GM23248 (cell line): Measurements from ENCODE around the gene MAF. TPM values are rescaled to one million over a fixed set of nuclear protein-coding genes. Genes with fewer than 3 reads are reported as not detected.

Experiments
- DNase-seq: peaks from one replicate; pipeline ENCODE4 v3.0.0-alpha.2; 2015
- H2AFZ ChIP-seq: fragments of 200-600 bp; sonication (generic); 2 replicates; pipeline ENCODE4 v1.6.1; 2016; ENCODE audit warnings: antibody characterized with exemption
- H3F3A ChIP-seq: fragments of 200-600 bp; sonication (generic); 2 replicates; pipeline ENCODE4 v1.6.1; 2016; ENCODE audit warnings: mild to moderate bottlenecking, antibody characterized with exemption, mixed run types; ENCODE audit not compliant: insufficient read depth
- H3K27ac ChIP-seq: fragments of 200-600 bp; sonication (generic); 2 replicates; pipeline ENCODE4 v1.5.1; 2016; ENCODE audit warnings: mild to moderate bottlenecking
- H3K27me3 ChIP-seq: fragments of 200-600 bp; sonication (generic); replicated peaks from 2 replicates; pipeline ENCODE4 v1.6.1; 2016; ENCODE audit warnings: mild to moderate bottlenecking; ENCODE audit not compliant: insufficient read depth
- H3K36me3 ChIP-seq: fragments of 200-600 bp; sonication (generic); 2 replicates; pipeline ENCODE4 v1.6.1; 2016; ENCODE audit warnings: low read depth, mild to moderate bottlenecking
- H3K4me1 ChIP-seq: fragments of 200-600 bp; sonication (generic); 2 replicates; pipeline ENCODE4 v1.6.1; 2016; ENCODE audit warnings: mild to moderate bottlenecking; ENCODE audit not compliant: insufficient read depth
- H3K4me2 ChIP-seq: fragments of 200-600 bp; sonication (generic); one replicate; pipeline ENCODE4 v1.6.1; 2016; ENCODE audit warnings: mild to moderate bottlenecking; ENCODE audit not compliant: unreplicated experiment
- H3K4me3 ChIP-seq: fragments of 200-600 bp; sonication (generic); 2 replicates; pipeline ENCODE4 v1.5.1; 2016; ENCODE audit warnings: mild to moderate bottlenecking
- H3K79me2 ChIP-seq: fragments of 200-600 bp; sonication (generic); 2 replicates; pipeline ENCODE4 v1.6.1; 2016; ENCODE audit warnings: mild to moderate bottlenecking; ENCODE audit not compliant: insufficient read depth
- H3K9ac ChIP-seq: fragments of 200-600 bp; sonication (generic); 2 replicates; pipeline ENCODE4 v1.6.1; 2016; ENCODE audit warnings: mild to moderate bottlenecking
- H3K9me2 ChIP-seq: fragments of 200-600 bp; sonication (generic); 2 replicates; pipeline ENCODE4 v1.6.1; 2016; ENCODE audit warnings: mixed run types, mild to moderate bottlenecking, moderate library complexity; ENCODE audit not compliant: insufficient read depth
- H3K9me3 ChIP-seq: fragments of 200-600 bp; sonication (generic); one replicate; pipeline ENCODE4 v1.6.1; 2017; ENCODE audit warnings: low read depth
- H4K20me1 ChIP-seq: fragments of 200-600 bp; sonication (generic); 2 replicates; pipeline ENCODE4 v1.6.0; 2016; ENCODE audit not compliant: insufficient read depth
- EZH2 ChIP-seq: fragments of 200-600 bp; sonication (generic); IDR thresholded peaks from 2 replicates; pipeline ENCODE4 v1.6.1; 2018; ENCODE audit warnings: antibody characterized with exemption, mild to moderate bottlenecking; ENCODE audit not compliant: insufficient read depth, poor library complexity, severe bottlenecking
- EZH2phosphoT487 ChIP-seq: fragments of 200-600 bp; sonication (generic); IDR thresholded peaks from 2 replicates; pipeline ENCODE4 v1.6.1; 2018; ENCODE audit warnings: antibody characterized with exemption, moderate library complexity, mild to moderate bottlenecking, low read depth; ENCODE audit not compliant: insufficient read depth
- WGBS, 2 experiments: methylation state at CpG; one replicate each; pipeline ENCODE4 v1.1.6; 2015 to 2017; ENCODE audit warnings: low lambda C conversion rate in 2 of 2, low coverage in 1 of 2; ENCODE audit errors: missing lambda C conversion rate in 2 of 2; 5-methylcytosine and 5-hydroxymethylcytosine counted together
- in situ Hi-C: fragments of 300-500 bp; cut with MboI; formaldehyde crosslinking; loops from 2 replicates; pipeline ENCODE4 v1.15.0; 2020
- polyA plus RNA-seq: library from polyadenylated mRNA; unstranded; fragments of >200 nt; fragmentation: Nextera tagmentation; extraction: Ambion mirVana; gene quantifications from 2 replicates; pipeline ENCODE4 v1.2.1, GENCODE V29; 2016
- total RNA-seq: library from RNA; depleted of rRNA; stranded (reverse); fragments of >200 nt; shearing (Covaris generic); gene quantifications from 2 replicates; pipeline ENCODE4 v1.2.3, GENCODE V29; 2014

MAF gene
- total and polyA plus RNA-seq, 2 experiments from 2014 or later: 0.22 TPM; not detected in 1

DNA sequence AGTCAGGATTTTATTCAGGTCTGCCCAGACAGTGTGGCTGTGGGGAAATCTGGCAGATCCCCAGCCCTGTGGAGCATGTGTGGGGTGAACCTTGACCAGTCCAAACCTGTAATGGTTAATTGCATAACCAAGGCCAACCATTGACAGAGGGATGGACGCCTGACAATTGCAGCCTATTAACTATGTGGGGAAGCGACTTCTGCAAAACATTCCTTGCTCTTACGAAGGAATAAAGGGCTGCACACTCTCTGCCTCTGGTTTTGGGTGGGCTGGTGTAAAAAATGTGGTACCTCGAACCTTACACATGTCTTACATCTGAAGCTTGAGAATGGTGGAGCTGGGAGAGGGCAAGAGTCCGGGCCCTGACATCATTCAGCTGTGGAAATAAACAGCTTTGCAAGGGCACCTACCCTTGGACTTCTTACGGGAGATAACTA is 35.8 kb downstream of the MAF start:
- Histone ChIP-seq H3F3A (no peaks in the 10 kb centered on the region), H3K9me3 (no peaks in the 10 kb centered on the region), H2AFZ (no peak overlapping the region), H3K9me2 (no peaks in the 10 kb centered on the region), H3K4me2 (no peak overlapping the region), H3K79me2 (no peaks in the 10 kb centered on the region), H3K9ac (no peak overlapping the region), H3K36me3 (no peaks in the 10 kb centered on the region), H3K4me3 (no peak overlapping the region), H3K27ac (no peak overlapping the region), H3K4me1 (no peaks in the 10 kb centered on the region), H4K20me1 (no peaks in the 10 kb centered on the region), H3K27me3 (no peaks in the 10 kb centered on the region)
- no peak for DNase-seq
- 25 to 28% methylated on average over 6 of the region's 6 CpGs for WGBS, 2 experiments
- TF ChIP-seq EZH2phosphoT487: no peak
- no peak for TF ChIP-seq EZH2
- in situ Hi-C loops: no loop called here

DNA sequence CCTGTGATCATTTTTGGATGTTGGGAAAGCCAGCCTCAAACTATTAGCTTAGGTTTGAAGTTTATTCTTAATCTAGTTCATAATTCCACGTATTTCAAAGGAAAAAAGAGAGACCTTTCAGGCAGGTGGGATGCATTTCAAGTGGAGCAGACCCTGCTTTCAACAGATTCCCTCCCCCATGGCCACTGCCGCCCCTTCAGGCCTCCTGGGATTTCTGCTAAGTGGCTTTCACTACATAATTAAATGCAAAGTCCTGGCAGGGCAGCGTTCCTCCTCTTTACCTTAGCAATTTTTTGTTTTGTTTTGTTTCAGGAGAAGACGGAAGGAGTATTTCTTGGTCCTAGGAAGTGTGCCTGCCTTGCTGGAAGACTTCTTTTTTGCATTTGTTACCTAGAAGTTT is 36.6 kb downstream of the MAF start:
- H3K36me3 ChIP-seq: no peaks in the 10 kb centered on the region
- H3K4me2 ChIP-seq: no peak overlapping the region
- no peak overlapping the region for H3K9ac ChIP-seq
- H3K79me2 ChIP-seq: no peaks in the 10 kb centered on the region
- DNase-seq: no peak
- no peak for TF ChIP-seq EZH2phosphoT487
- no peak for TF ChIP-seq EZH2
- no peaks in the 10 kb centered on the region for H4K20me1 ChIP-seq
- no peak overlapping the region for H3K4me3 ChIP-seq
- 34 to 35% methylated on average over 4 of the region's 4 CpGs for WGBS, 2 experiments
- no peaks in the 10 kb centered on the region for H3K9me3 ChIP-seq
- in situ Hi-C loops: no loop called here
- no peaks in the 10 kb centered on the region for H3K27me3 ChIP-seq
- H3K27ac ChIP-seq: no peak overlapping the region
- H2AFZ ChIP-seq: no peak overlapping the region
- no peaks in the 10 kb centered on the region for H3K4me1 ChIP-seq
- no peaks in the 10 kb centered on the region for H3F3A ChIP-seq
- H3K9me2 ChIP-seq: no peaks in the 10 kb centered on the region

DNA sequence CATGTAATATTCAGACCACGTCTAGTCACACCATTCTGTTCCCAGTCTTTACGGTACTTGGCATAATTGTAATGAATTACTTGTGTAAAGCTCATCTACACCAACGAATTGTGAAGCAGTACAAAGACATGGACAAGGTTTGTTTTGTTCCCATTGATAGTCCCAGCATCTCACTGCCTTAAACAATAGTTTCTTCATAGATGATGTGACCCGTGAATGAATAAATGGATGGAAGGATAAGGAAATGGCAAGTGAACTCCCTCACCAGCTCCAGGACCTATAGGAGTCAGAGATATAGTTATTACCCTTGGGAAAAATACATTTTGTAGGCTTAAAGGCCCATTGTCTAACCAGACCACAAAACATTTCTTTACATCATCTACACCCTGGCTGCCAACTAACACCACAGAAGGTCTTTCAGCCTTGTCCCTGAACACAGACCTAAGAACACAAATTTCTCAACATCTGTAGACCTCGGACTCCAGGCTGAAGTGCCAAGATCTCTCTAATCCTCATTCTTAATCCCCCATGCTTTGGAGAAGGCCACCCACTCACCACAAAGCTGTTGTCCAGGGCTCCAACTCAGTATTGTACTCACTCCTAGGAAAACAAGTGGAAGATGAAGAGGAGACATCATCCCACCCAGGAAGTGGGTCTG is 38.2 kb downstream of the MAF start:
- Histone ChIP-seq H3K4me3 (no peak overlapping the region), H4K20me1 (no peaks in the 10 kb centered on the region), H3K9ac (no peak overlapping the region), H3K36me3 (no peaks in the 10 kb centered on the region), H2AFZ (no peak overlapping the region), H3K4me1 (no peaks in the 10 kb centered on the region), H3K9me3 (no peaks in the 10 kb centered on the region), H3K27ac (no peak overlapping the region), H3K79me2 (no peaks in the 10 kb centered on the region), H3F3A (no peaks in the 10 kb centered on the region), H3K4me2 (no peak overlapping the region), H3K27me3 (no peaks in the 10 kb centered on the region), H3K9me2 (no peaks in the 10 kb centered on the region)
- WGBS, 2 experiments: 38 to 44% methylated on average over 5 of the region's 5 CpGs
- DNase-seq: no peak
- in situ Hi-C loops: no loop called here
- TF ChIP-seq EZH2: no peak
- TF ChIP-seq EZH2phosphoT487: no peak

DNA sequence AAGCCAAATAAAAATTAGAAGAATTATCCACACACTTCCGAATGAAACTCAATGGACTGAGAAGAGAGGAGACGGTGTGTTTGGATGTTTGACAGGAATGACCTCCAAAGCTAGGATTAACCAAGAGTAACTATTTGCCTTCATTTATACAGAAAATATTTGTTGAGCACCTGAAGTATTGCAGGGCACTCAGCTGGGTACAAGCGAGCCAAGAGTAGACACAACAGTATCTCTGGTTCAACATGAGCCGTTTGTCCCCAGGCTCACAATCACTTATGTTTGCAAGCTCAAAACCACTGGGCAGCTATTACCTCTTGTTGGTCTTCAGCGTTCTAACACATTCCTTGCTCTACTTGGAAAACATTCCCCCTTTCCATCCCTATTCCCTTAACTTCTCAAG is 38.8 kb downstream of the MAF start:
- WGBS, 2 experiments: 52 to 57% methylated on average over 5 of the region's 5 CpGs
- no peaks in the 10 kb centered on the region for H3K9me3 ChIP-seq
- in situ Hi-C loops: no loop called here
- H2AFZ ChIP-seq: no peak overlapping the region
- H3K79me2 ChIP-seq: no peaks in the 10 kb centered on the region
- no peak overlapping the region for H3K4me2 ChIP-seq
- DNase-seq: no peak
- no peak overlapping the region for H3K9ac ChIP-seq
- H3K4me1 ChIP-seq: no peaks in the 10 kb centered on the region
- no peak overlapping the region for H3K27ac ChIP-seq
- no peaks in the 10 kb centered on the region for H3F3A ChIP-seq
- no peaks in the 10 kb centered on the region for H3K36me3 ChIP-seq
- no peak overlapping the region for H3K4me3 ChIP-seq
- H3K27me3 ChIP-seq: no peaks in the 10 kb centered on the region
- TF ChIP-seq EZH2phosphoT487: no peak
- no peak for TF ChIP-seq EZH2
- H4K20me1 ChIP-seq: no peaks in the 10 kb centered on the region
- no peaks in the 10 kb centered on the region for H3K9me2 ChIP-seq

DNA sequence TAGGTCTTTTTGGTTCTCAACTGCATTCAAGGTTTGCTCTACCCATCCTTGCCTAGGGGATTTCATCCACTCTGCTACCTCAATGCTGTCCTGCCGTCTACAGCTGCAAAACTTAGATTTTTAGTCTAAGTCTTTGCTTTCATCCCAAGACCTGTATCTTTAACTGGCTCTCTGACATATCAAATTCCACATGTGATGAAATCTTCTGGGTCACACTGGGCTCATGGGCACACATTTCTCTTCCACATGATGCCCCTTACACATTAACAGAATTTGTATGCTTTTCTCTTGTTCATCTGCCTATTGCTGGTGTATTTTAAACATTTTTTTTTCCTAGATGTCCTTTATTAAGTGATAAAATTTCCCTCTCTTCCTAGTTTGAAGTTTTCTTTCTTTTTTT is 39.6 kb downstream of the MAF start:
- Histone ChIP-seq H3K27me3 (no peaks in the 10 kb centered on the region), H3F3A (no peaks in the 10 kb centered on the region), H3K9ac (no peak overlapping the region), H2AFZ (no peak overlapping the region), H3K9me2 (no peaks in the 10 kb centered on the region), H3K27ac (no peak overlapping the region), H3K9me3 (no peaks in the 10 kb centered on the region), H3K4me3 (no peak overlapping the region), H3K36me3 (no peaks in the 10 kb centered on the region), H3K4me1 (no peaks in the 10 kb centered on the region), H4K20me1 (no peaks in the 10 kb centered on the region), H3K79me2 (no peaks in the 10 kb centered on the region), H3K4me2 (no peak overlapping the region)
- TF ChIP-seq EZH2 (no peak), EZH2phosphoT487 (no peak)
- 40 to 54% methylated on average over 1 of the region's 1 CpG for WGBS, 2 experiments
- DNase-seq: no peak
- in situ Hi-C loops: no loop called here
